ENCODE results near the gene TNFSF11.

TNFSF11 gene

DNA sequence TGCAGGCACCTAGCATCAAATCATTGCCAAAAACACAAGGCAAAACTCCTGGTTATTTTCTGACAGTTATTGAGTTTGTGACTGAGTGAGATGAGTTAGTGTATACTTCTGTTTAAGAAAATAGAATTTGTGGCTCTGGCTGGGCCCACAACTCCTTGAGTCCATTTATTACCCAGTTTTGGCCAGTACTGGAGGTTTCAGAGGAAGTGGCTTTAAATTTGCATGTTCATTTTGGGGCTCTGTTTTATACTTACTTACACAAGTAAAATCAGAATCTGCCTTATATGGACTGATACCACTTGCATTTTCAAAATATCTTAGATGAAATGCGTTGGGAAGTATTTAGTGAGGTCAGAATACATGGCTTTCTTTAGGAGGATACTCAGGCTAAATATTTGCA, 29.0 kb downstream of the TNFSF11 start:
- no peak overlapping the region for H2AFZ ChIP-seq (ENCODE audit: low read length)
- no peaks in the 10 kb centered on the region for H3K36me3 ChIP-seq (ENCODE audit: insufficient read depth, low read length)
- H3K9ac ChIP-seq (ENCODE audit: low read length) = no peak overlapping the region
- no peak overlapping the region for H3K4me3 ChIP-seq (ENCODE audit: low read depth, low read length, poor library complexity, severe bottlenecking)
- no peaks in the 10 kb centered on the region for H3F3A ChIP-seq (ENCODE audit: insufficient read depth, low read length)
- H3K4me1 ChIP-seq (ENCODE audit: insufficient read depth, low read length, severe bottlenecking) = no peaks in the 10 kb centered on the region
- H3K27ac ChIP-seq (ENCODE audit: low read depth, low read length, poor library complexity, severe bottlenecking) = no peak overlapping the region
- no peaks in the 10 kb centered on the region for H3K9me2 ChIP-seq (ENCODE audit: low read depth, low read length)
- H4K20me1 ChIP-seq (ENCODE audit: insufficient read depth, low read length) = no peaks in the 10 kb centered on the region
- no peaks in the 10 kb centered on the region for H3K79me2 ChIP-seq (ENCODE audit: insufficient read depth, low read length)
- TF ChIP-seq, protein P1, sequence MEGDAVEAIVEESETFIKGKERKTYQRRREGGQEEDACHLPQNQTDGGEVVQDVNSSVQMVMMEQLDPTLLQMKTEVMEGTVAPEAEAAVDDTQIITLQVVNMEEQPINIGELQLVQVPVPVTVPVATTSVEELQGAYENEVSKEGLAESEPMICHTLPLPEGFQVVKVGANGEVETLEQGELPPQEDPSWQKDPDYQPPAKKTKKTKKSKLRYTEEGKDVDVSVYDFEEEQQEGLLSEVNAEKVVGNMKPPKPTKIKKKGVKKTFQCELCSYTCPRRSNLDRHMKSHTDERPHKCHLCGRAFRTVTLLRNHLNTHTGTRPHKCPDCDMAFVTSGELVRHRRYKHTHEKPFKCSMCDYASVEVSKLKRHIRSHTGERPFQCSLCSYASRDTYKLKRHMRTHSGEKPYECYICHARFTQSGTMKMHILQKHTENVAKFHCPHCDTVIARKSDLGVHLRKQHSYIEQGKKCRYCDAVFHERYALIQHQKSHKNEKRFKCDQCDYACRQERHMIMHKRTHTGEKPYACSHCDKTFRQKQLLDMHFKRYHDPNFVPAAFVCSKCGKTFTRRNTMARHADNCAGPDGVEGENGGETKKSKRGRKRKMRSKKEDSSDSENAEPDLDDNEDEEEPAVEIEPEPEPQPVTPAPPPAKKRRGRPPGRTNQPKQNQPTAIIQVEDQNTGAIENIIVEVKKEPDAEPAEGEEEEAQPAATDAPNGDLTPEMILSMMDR (IDR thresholded peaks at IDR 0.05; ENCODE audit: low read length) = no peak
- TF ChIP-seq EZH2 (IDR thresholded peaks at IDR 0.05; ENCODE audit: borderline replicate concordance, low read length) = no peak
- no peaks in the 10 kb centered on the region for H3K9me3 ChIP-seq (ENCODE audit: low read length)
- no peaks in the 10 kb centered on the region for H3K27me3 ChIP-seq (ENCODE audit: insufficient read depth, low read length)
- no peak overlapping the region for H3K4me2 ChIP-seq (ENCODE audit: low read length)

DNA sequence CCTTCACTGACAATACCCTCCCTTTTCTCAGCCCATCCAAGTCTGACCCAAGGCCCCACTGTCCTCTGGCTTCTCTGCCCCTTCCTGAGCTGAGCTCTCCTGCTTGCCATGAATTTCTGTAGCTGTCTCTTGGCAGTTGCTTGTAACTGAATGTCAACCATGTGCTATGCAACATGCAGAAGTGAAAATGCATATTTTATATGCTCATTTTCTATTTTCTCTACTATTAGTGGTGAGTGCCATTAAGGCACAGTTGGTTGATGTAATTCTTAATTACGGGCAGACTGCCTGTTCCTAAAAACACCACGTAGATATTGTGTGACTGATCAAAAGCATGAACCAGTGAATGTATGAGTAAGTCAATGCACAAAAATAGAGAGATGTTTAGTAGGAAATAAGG, 29.6 kb downstream of the TNFSF11 start:
- Histone ChIP-seq H3K36me3 (ENCODE audit: insufficient read depth, low read length) (no peaks in the 10 kb centered on the region), H3K79me2 (ENCODE audit: insufficient read depth, low read length) (no peaks in the 10 kb centered on the region), H3K27me3 (ENCODE audit: insufficient read depth, low read length) (no peaks in the 10 kb centered on the region), H3K9ac (ENCODE audit: low read length) (no peak overlapping the region), H3K4me3 (ENCODE audit: low read depth, low read length, poor library complexity, severe bottlenecking) (no peak overlapping the region), H3K9me2 (ENCODE audit: low read depth, low read length) (no peaks in the 10 kb centered on the region), H4K20me1 (ENCODE audit: insufficient read depth, low read length) (no peaks in the 10 kb centered on the region), H2AFZ (ENCODE audit: low read length) (no peak overlapping the region), H3K9me3 (ENCODE audit: low read length) (no peaks in the 10 kb centered on the region), H3F3A (ENCODE audit: insufficient read depth, low read length) (no peaks in the 10 kb centered on the region), H3K27ac (ENCODE audit: low read depth, low read length, poor library complexity, severe bottlenecking) (no peak overlapping the region), H3K4me1 (ENCODE audit: insufficient read depth, low read length, severe bottlenecking) (no peaks in the 10 kb centered on the region), H3K4me2 (ENCODE audit: low read length) (no peak overlapping the region)
- TF ChIP-seq, protein P1 (IDR thresholded peaks at IDR 0.05; ENCODE audit: low read length) = no peak
- no peak for TF ChIP-seq EZH2 (IDR thresholded peaks at IDR 0.05; ENCODE audit: borderline replicate concordance, low read length)

DNA sequence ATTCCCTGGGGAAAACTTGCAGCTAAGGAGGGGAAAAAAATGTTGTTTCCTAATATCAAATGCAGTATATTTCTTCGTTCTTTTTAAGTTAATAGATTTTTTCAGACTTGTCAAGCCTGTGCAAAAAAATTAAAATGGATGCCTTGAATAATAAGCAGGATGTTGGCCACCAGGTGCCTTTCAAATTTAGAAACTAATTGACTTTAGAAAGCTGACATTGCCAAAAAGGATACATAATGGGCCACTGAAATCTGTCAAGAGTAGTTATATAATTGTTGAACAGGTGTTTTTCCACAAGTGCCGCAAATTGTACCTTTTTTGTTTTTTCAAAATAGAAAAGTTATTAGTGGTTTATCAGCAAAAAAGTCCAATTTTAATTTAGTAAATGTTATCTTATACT, 33.6 kb downstream of the TNFSF11 start:
- no peaks in the 10 kb centered on the region for H3K36me3 ChIP-seq (ENCODE audit: insufficient read depth, low read length)
- H3K9me2 ChIP-seq (ENCODE audit: low read depth, low read length) = no peaks in the 10 kb centered on the region
- H3K27me3 ChIP-seq (ENCODE audit: insufficient read depth, low read length) = no peaks in the 10 kb centered on the region
- H3K27ac ChIP-seq (ENCODE audit: low read depth, low read length, poor library complexity, severe bottlenecking) = no peak overlapping the region
- no peaks in the 10 kb centered on the region for H3K9me3 ChIP-seq (ENCODE audit: low read length)
- H3K79me2 ChIP-seq (ENCODE audit: insufficient read depth, low read length) = no peaks in the 10 kb centered on the region
- no peak overlapping the region for H3K9ac ChIP-seq (ENCODE audit: low read length)
- H3K4me3 ChIP-seq (ENCODE audit: low read depth, low read length, poor library complexity, severe bottlenecking) = no peak overlapping the region
- H3K4me1 ChIP-seq (ENCODE audit: insufficient read depth, low read length, severe bottlenecking) = no peaks in the 10 kb centered on the region
- H3K4me2 ChIP-seq (ENCODE audit: low read length) = no peak overlapping the region
- TF ChIP-seq, protein P1 (IDR thresholded peaks at IDR 0.05; ENCODE audit: low read length) = no peak
- TF ChIP-seq EZH2 (IDR thresholded peaks at IDR 0.05; ENCODE audit: borderline replicate concordance, low read length) = no peak
- no peak overlapping the region for H2AFZ ChIP-seq (ENCODE audit: low read length)
- no peaks in the 10 kb centered on the region for H3F3A ChIP-seq (ENCODE audit: insufficient read depth, low read length)
- H4K20me1 ChIP-seq (ENCODE audit: insufficient read depth, low read length) = no peaks in the 10 kb centered on the region

All from OCI-LY1 (cell line).